Kidney (tissue), 14 donors: ENCODE data around the gene MED26. TPM values are rescaled to one million over a fixed set of nuclear protein-coding genes. Genes with fewer than 3 reads are reported as not detected.
"Not testable (repeated sequence)": the region's sequence is repeated elsewhere in the genome, so short reads cannot be mapped to it uniquely, and the experiment has no call there.

Source experiments
- DNase-seq, 5 donors: peaks; one replicate each; pipeline ENCODE4 v3.0.0-alpha.2; 2013 to 2020
- FAIRE-seq: peaks from 2 replicates; lab custom pipeline; 2012; peaks lifted over from hg19 to GRCh38; lab: Jason Lieb, UNC
- H3K27ac ChIP-seq, 2 donors: one replicate each; pipeline ENCODE4 v1.7.0; 2013; ENCODE audit warnings: low read depth in 2 of 2, low read length in 2 of 2, inconsistent platforms in 1 of 2
- H3K27me3 ChIP-seq: one replicate; pipeline ENCODE4 v1.7.1; 2013; ENCODE audit warnings: low read length, inconsistent platforms; ENCODE audit not compliant: control insufficient read depth, insufficient read depth
- H3K36me3 ChIP-seq, 3 donors: one replicate each; pipeline versions ENCODE4 v1.7.0 to v1.7.1; 2013; ENCODE audit warnings: low read length in 3 of 3, control low read depth in 1 of 3, inconsistent platforms in 1 of 3; ENCODE audit not compliant: insufficient read depth in 3 of 3, control insufficient read depth in 2 of 3
- H3K4me1 ChIP-seq, 3 donors: one replicate each; pipeline versions ENCODE4 v1.7.0 to v1.7.1; 2013; ENCODE audit warnings: low read length in 3 of 3, inconsistent platforms in 1 of 3, low read depth in 1 of 3; ENCODE audit not compliant: control insufficient read depth in 2 of 3, insufficient read depth in 2 of 3
- H3K4me3 ChIP-seq, 3 donors: one replicate each; pipeline versions ENCODE4 v1.7.0 to v1.8.1; 2013; ENCODE audit warnings: low read length in 3 of 3, control low read depth in 1 of 3, inconsistent platforms in 1 of 3
- H3K9ac ChIP-seq, 3 donors: one replicate each; pipeline versions ENCODE4 v1.7.0 to v1.7.1; 2013; ENCODE audit warnings: low read length in 3 of 3, control low read depth in 1 of 3, inconsistent platforms in 1 of 3
- H3K9me3 ChIP-seq, 3 donors: one replicate each; pipeline versions ENCODE4 v1.7.0 to v1.7.1; 2013; ENCODE audit warnings: low read length in 3 of 3, control low read depth in 1 of 3, inconsistent platforms in 1 of 3; ENCODE audit not compliant: control insufficient read depth in 2 of 3, insufficient read depth in 1 of 3
- intact Hi-C: fragments of 100-400 bp; cut with DNase I; formaldehyde crosslinking; loops from one replicate; pipeline ENCODE4 v1.11.1; 2022
- polyA plus RNA-seq: library from polyadenylated mRNA; stranded (reverse); fragments of 350-450 nt; fragmentation: Illumina TruSeq; extraction: RNeasy Lipid Tissue Mini Kit (QIAGEN cat#74804); gene quantifications from one replicate; pipeline ENCODE4 v1.2.3, GENCODE V29; 2014; ENCODE audit warnings: low read depth, low replicate concordance; ENCODE audit not compliant: insufficient read depth
- total RNA-seq: library from RNA; stranded (reverse); fragmentation: NEBNext Ultra II Directional; extraction: Animal tissue kit (Norgen Biotek cat#: 25700); gene quantifications from one replicate; pipeline ENCODE4 v1.2.1, GENCODE V29; 2021
- TF ChIP-seq, protein P1 (sequence below): IDR thresholded peaks from 3 replicates; pipeline ENCODE4 v1.5.1; 2012; ENCODE audit warnings: mild to moderate bottlenecking, moderate library complexity, borderline replicate concordance; ENCODE audit not compliant: insufficient read depth; ENCODE audit errors: extremely low read depth
- donor health status: control.
- donor health status: control.
- donor health status: control.
- donor health status: control.
- donor health status: control.
- donor health status: DM: yes; HTN: yes; CAD: no.
- donor health status: Normal renal cell carcinoma (clear cell type).

MED26 gene
- total and polyA plus RNA-seq, 2 donors from 2014 or later: 3.6 to 11.8 TPM

DNA sequence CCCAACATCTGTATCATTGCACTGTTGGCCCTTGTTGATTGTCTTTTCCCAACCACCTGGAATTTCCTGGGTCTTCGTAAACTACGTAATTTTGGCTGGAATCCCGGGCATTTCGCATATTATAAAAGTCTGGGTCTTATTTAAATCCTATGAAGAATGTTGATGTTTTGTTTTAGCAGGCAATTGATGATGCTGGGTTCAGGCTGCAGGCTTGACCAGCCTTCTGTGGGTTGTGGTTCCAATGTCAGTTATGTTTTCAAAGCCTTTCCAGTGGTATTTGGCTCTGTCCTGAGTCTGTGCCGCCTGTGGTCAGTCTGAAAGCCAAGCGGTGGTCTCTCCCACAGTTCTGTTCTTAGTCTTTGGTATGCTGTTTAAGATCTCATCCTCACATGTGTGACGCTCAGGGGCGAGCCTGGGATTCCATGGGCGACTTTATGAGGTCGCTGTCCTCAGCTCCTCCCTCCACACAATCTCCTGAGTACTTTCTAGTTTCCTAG is 68.2 kb downstream of the MED26 start:
- Histone ChIP-seq H3K27ac (no peak overlapping the region), H3K4me3 (no peak overlapping the region), H3K36me3 (peaks cover 4 to 24% (median 22%) of the 10 kb centered on the region in 3 donors), H3K9me3 (no peaks in the 10 kb centered on the region), H3K4me1 (no peaks in the 10 kb centered on the region), H3K27me3 (no peaks in the 10 kb centered on the region), H3K9ac (no peak overlapping the region)
- FAIRE-seq (no peak), DNase-seq (no peak)
- TF ChIP-seq, protein P1, sequence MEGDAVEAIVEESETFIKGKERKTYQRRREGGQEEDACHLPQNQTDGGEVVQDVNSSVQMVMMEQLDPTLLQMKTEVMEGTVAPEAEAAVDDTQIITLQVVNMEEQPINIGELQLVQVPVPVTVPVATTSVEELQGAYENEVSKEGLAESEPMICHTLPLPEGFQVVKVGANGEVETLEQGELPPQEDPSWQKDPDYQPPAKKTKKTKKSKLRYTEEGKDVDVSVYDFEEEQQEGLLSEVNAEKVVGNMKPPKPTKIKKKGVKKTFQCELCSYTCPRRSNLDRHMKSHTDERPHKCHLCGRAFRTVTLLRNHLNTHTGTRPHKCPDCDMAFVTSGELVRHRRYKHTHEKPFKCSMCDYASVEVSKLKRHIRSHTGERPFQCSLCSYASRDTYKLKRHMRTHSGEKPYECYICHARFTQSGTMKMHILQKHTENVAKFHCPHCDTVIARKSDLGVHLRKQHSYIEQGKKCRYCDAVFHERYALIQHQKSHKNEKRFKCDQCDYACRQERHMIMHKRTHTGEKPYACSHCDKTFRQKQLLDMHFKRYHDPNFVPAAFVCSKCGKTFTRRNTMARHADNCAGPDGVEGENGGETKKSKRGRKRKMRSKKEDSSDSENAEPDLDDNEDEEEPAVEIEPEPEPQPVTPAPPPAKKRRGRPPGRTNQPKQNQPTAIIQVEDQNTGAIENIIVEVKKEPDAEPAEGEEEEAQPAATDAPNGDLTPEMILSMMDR: no peak
- intact Hi-C loops: no loop called here

DNA sequence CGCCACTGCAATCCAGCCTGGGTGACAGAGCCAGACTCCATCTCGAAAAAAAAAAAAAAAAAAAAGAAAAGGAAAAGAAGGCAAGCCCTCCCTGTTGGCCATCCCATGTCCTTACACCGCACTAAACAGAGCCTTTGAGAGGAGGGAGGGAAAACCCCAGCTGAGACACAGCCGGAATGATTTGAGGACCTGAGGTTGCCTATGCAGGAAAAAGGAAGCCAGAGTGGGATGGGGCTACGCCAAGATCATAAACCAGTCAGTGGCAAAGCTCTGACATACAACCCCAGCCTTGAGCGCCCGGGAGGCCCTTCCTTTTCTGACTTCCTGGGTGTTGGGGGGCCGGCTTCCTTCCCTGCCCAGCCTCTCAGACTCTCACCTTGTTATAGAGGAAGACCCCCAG is 73.2 kb downstream of the MED26 start:
- Histone ChIP-seq H3K9ac (no peak overlapping the region), H3K27me3 (no peaks in the 10 kb centered on the region), H3K9me3 (no peaks in the 10 kb centered on the region), H3K4me1 (no peaks in the 10 kb centered on the region), H3K4me3 (no peak overlapping the region), H3K36me3 (peaks cover 4 to 24% (median 19%) of the 10 kb centered on the region in 3 donors), H3K27ac (no peak overlapping the region)
- FAIRE-seq: no peak
- TF ChIP-seq, protein P1: no peak
- intact Hi-C loops: no loop called here
- no peak for DNase-seq

DNA sequence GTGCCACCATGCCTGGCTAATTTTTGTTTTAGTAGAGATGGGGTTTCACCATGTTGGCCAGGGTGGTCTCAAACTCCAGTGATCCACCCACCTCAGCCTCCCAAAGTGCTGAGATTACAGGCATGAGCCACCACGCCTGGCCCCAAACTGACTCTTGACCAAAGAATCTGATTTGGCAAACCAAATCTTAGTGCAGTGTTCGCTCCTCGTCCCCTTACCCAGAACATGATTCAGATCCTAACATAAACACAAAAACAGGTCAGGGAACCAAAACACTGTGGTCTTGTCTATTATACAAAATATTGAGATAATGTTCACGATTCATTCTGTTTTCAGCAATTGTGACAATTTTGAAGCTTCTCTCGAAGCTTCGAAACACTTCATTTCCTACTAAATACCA is 76.1 kb downstream of the MED26 start:
- intact Hi-C loops, DNase-seq, H3K27ac ChIP-seq, FAIRE-seq, H3K9me3 ChIP-seq, H3K9ac ChIP-seq, H3K4me3 ChIP-seq, H3K4me1 ChIP-seq, H3K27me3 ChIP-seq: not testable (repeated sequence)
- peaks cover 2 to 19% (median 19%) of the 10 kb centered on the region in 3 donors for H3K36me3 ChIP-seq

DNA sequence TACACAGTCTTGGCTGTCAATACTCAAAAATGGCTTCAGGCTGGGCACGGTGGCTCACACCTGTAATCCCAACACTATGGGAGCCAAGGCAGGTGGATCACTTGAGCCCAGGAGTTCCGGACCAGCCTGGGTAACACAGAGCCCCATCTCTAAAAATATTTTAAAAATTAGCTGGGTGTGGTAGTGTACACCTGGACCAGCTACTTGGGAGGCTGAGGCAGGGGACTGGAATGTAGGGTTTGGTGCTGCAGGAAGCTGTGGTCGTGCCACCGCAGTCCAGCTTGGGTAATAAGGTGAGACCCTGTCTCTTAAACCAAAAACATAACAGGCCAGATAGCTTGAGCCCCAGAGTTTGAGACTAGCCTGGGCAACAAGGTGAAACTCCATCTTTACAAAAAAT is 79.0 kb downstream of the MED26 start:
- no peak for FAIRE-seq
- intact Hi-C loops: no loop called here
- no peaks in the 10 kb centered on the region for H3K27me3 ChIP-seq
- H3K4me3 ChIP-seq: no peak overlapping the region
- H3K4me1 ChIP-seq: no peaks in the 10 kb centered on the region
- DNase-seq: no peak
- H3K36me3 ChIP-seq: peaks cover 2 to 13% (median 10%) of the 10 kb centered on the region in 3 donors
- H3K9ac ChIP-seq: no peak overlapping the region
- no peaks in the 10 kb centered on the region for H3K9me3 ChIP-seq
- TF ChIP-seq, protein P1: no peak
- H3K27ac ChIP-seq: no peak overlapping the region
